OCI-LY7 (cell line): Measurements from ENCODE around the gene CACNA1B. TPM values are rescaled to one million over a fixed set of nuclear protein-coding genes. Genes with fewer than 3 reads are reported as not detected.

ENCODE experiments used
- BruUV-seq: library from RNA; stranded (reverse); fragments of 400-500 nt; replicated peaks from 2 replicates; lab custom pipeline; 2021; lab: Mats Ljungman, UMichigan
- CTCF ChIA-PET: fragments of 300-600 bp; sonication (Branson Sonifier 250); formaldehyde crosslinking; loops from one replicate; lab custom pipeline; 2022; ENCODE audit warnings: antibody characterized with exemption; ENCODE audit not compliant: unreplicated experiment; lab: Charles Lee
- POLR2A ChIA-PET: fragments of 300-600 bp; sonication (Branson Sonifier 250); formaldehyde crosslinking; loops from one replicate; lab custom pipeline; 2022; ENCODE audit warnings: antibody characterized with exemption; lab: Charles Lee
- DNase-seq: peaks from one replicate; pipeline ENCODE4 v3.0.0-alpha.2; 2015; ENCODE audit warnings: low spot score
- H2AFZ ChIP-seq: fragments of 200-600 bp; sonication (generic), shearing (Covaris generic); 2 replicates; pipeline ENCODE4 v1.6.1; 2014; ENCODE audit warnings: mild to moderate bottlenecking, antibody characterized with exemption, low read length, moderate library complexity
- H3K27ac ChIP-seq: fragments of 200-600 bp; sonication (generic); 2 replicates; pipeline ENCODE4 v1.5.1; 2014; ENCODE audit warnings: mixed run types, low read depth, mild to moderate bottlenecking, moderate library complexity, low read length, inconsistent platforms; ENCODE audit not compliant: poor library complexity, severe bottlenecking
- H3K36me3 ChIP-seq: fragments of 200-600 bp; sonication (generic); 2 replicates; pipeline ENCODE4 v1.6.1; 2014; ENCODE audit warnings: mild to moderate bottlenecking, antibody characterized with exemption, low read length, moderate library complexity, mixed read lengths; ENCODE audit not compliant: insufficient read depth
- H3K4me1 ChIP-seq: fragments of 200-600 bp; sonication (generic); 2 replicates; pipeline ENCODE4 v1.5.1; 2014; ENCODE audit warnings: mild to moderate bottlenecking, low read length; ENCODE audit not compliant: insufficient read depth, poor library complexity, severe bottlenecking
- H3K4me2 ChIP-seq: fragments of 200-600 bp; sonication (generic); 2 replicates; pipeline ENCODE4 v1.6.1; 2014; ENCODE audit warnings: mild to moderate bottlenecking, low read length
- H3K4me3 ChIP-seq: fragments of 200-600 bp; sonication (generic); 2 replicates; pipeline ENCODE4 v1.5.1; 2014; ENCODE audit warnings: mild to moderate bottlenecking, low read depth, low read length; ENCODE audit not compliant: poor library complexity, severe bottlenecking
- H3K79me2 ChIP-seq: fragments of 200-600 bp; sonication (generic); 2 replicates; pipeline ENCODE4 v1.6.1; 2016; ENCODE audit warnings: low read depth, mild to moderate bottlenecking, low read length, moderate library complexity, mixed read lengths; ENCODE audit not compliant: insufficient read depth
- H3K9me2 ChIP-seq: fragments of 200-600 bp; sonication (generic); 2 replicates; pipeline ENCODE4 v1.6.1; 2016; ENCODE audit warnings: mild to moderate bottlenecking, low read length, mixed read lengths; ENCODE audit not compliant: insufficient read depth
- H3K9me3 ChIP-seq: fragments of 200-600 bp; sonication (generic); 2 replicates; pipeline ENCODE4 v1.6.1; 2014; ENCODE audit warnings: mild to moderate bottlenecking, mixed run types, low read length, mixed read lengths
- H4K20me1 ChIP-seq: fragments of 200-600 bp; sonication (generic); 2 replicates; pipeline ENCODE4 v1.6.1; 2014; ENCODE audit warnings: mild to moderate bottlenecking, antibody characterized with exemption, low read length, moderate library complexity, mixed read lengths; ENCODE audit not compliant: insufficient read depth
- CTCF ChIP-seq: fragments of 200-600 bp; sonication (generic); conservative IDR thresholded peaks from 2 replicates; pipeline ENCODE4 v1.5.1; 2014; ENCODE audit warnings: mild to moderate bottlenecking, antibody characterized with exemption, low read length, moderate library complexity, mixed read lengths
- EZH2phosphoT487 ChIP-seq: fragments of 200-600 bp; sonication (generic); IDR thresholded peaks from 2 replicates; pipeline ENCODE4 v1.6.1; 2018; ENCODE audit warnings: low read depth, borderline replicate concordance, mild to moderate bottlenecking, mixed run types, antibody characterized with exemption, low read length, moderate library complexity, mixed read lengths
- intact Hi-C: fragments of 100-400 bp; cut with micrococcal nuclease; formaldehyde crosslinking; loops from one replicate; pipeline ENCODE4 v1.10.0; 2022; ENCODE audit not compliant: unreplicated experiment
- total RNA-seq, 2 experiments: library from RNA; depleted of rRNA in 1 of 2; stranded (reverse); fragments of >200 nt in 1 of 2; shearing (Covaris generic) in 1 of 2; gene quantifications; 2 replicates each; pipeline ENCODE4 v1.2.3, GENCODE V29; 2014 to 2022

CACNA1B gene
- total RNA-seq, 2 experiments from 2014 or later, result not detected

GRCh38 chr9:138020120-138020794 lies 142.7 kb downstream of the CACNA1B start:
- no peak overlapping the region for H3K4me3 ChIP-seq
- no peaks in the 10 kb centered on the region for H4K20me1 ChIP-seq
- no peak for TF ChIP-seq CTCF
- no peak for TF ChIP-seq EZH2phosphoT487
- intact Hi-C loops, result no loop called here
- no peak for DNase-seq
- H3K9me2 ChIP-seq, result no peaks in the 10 kb centered on the region
- no peaks in the 10 kb centered on the region for H3K36me3 ChIP-seq
- no peaks in the 10 kb centered on the region for H3K79me2 ChIP-seq
- no peaks in the 10 kb centered on the region for H3K4me1 ChIP-seq
- H3K4me2 ChIP-seq, result no peak overlapping the region
- POLR2A ChIA-PET, result interaction anchor here (0.7 kb wide), 1 partner anchor 34 kb away, joined by 4 read pairs; no protein-coding TSS in a partner anchor
- CTCF ChIA-PET, result interaction anchor here (0.6 kb wide), 1 partner anchor 33 kb away, joined by 8 read pairs; no protein-coding TSS in a partner anchor
- no peak overlapping the region for H3K27ac ChIP-seq
- H3K9me3 ChIP-seq, result no peaks in the 10 kb centered on the region
- BruUV-seq, result no TSS peak
- no peak overlapping the region for H2AFZ ChIP-seq

- Histone ChIP-seq H3K79me2 (no peaks in the 10 kb centered on the region), H3K27ac (no peak overlapping the region), H4K20me1 (no peaks in the 10 kb centered on the region), H3K9me3 (no peaks in the 10 kb centered on the region), H2AFZ (no peak overlapping the region), H3K4me2 (no peak overlapping the region), H3K4me1 (no peaks in the 10 kb centered on the region), H3K9me2 (no peaks in the 10 kb centered on the region), H3K36me3 (no peaks in the 10 kb centered on the region), H3K4me3 (no peak overlapping the region)
- intact Hi-C loops, result no loop called here
- DNase-seq, result no peak
- no TSS peak for BruUV-seq
- no peak for TF ChIP-seq EZH2phosphoT487
- TF ChIP-seq CTCF, result no peak
- ChIA-PET CTCF (no interaction called here), POLR2A (no interaction called here)
Measured at GRCh38 chr9:138020795-138021182, 143.2 kb downstream of the CACNA1B start.

GRCh38 chr9:138021251-138022056 lies 143.9 kb downstream of the CACNA1B start:
- Histone ChIP-seq H3K9me3 (no peaks in the 10 kb centered on the region), H3K79me2 (no peaks in the 10 kb centered on the region), H3K4me2 (no peak overlapping the region), H3K4me3 (no peak overlapping the region), H3K9me2 (no peaks in the 10 kb centered on the region), H3K27ac (no peak overlapping the region), H3K36me3 (no peaks in the 10 kb centered on the region), H4K20me1 (no peaks in the 10 kb centered on the region), H2AFZ (no peak overlapping the region), H3K4me1 (no peaks in the 10 kb centered on the region)
- intact Hi-C loops, result no loop called here
- CTCF ChIA-PET, result no interaction called here
- POLR2A ChIA-PET, result no interaction called here
- no TSS peak for BruUV-seq
- DNase-seq, result no peak
- no peak for TF ChIP-seq CTCF
- no peak for TF ChIP-seq EZH2phosphoT487
